Activated CD8-positive, alpha-beta memory T cell treated with anti-CD3 and anti-CD28 coated beads for 24 hours (primary cell): ENCODE results near the gene CXCL16.
"Not testable (repeated sequence)": the region's sequence is repeated elsewhere in the genome, so short reads cannot be mapped to it uniquely, and the experiment has no call there.

Source experiments
- DNase-seq: peaks from one replicate; pipeline ENCODE4 v3.0.0-alpha.2; 2020

The CXCL16 gene

GRCh38 chr17:4690745-4691144 lies 49.0 kb downstream of the CXCL16 start:
- no peak for DNase-seq

- not testable (repeated sequence) for DNase-seq
Measured at GRCh38 chr17:4689872-4690271, 49.9 kb downstream of the CXCL16 start.

GRCh38 chr17:4683739-4684138 lies 56.0 kb downstream of the CXCL16 start:
- not testable (repeated sequence) for DNase-seq
